GM23338 (cell line): ENCODE results near the gene FBXW2. TPM values are rescaled to one million over a fixed set of nuclear protein-coding genes. Genes with fewer than 3 reads are reported as not detected.

Experiments
- ATAC-seq: fragments of 200-7000 bp; cut with Tn5 transposase; 3 replicates; pipeline ENCODE4 v1.9.1; 2020
- DNase-seq: peaks from one replicate; pipeline ENCODE4 v3.0.0-alpha.2; 2015; ENCODE audit warnings: low spot score
- H2AFZ ChIP-seq: fragments of 200-600 bp; sonication (generic); 2 replicates; pipeline ENCODE4 v1.8.0; 2016; ENCODE audit warnings: antibody characterized with exemption, mild to moderate bottlenecking, moderate library complexity
- H3F3A ChIP-seq: fragments of 200-600 bp; sonication (generic); replicated peaks from 2 replicates; pipeline ENCODE4 v1.8.0; 2017; ENCODE audit warnings: antibody characterized with exemption, mixed run types, low read depth
- H3K27ac ChIP-seq: fragments of 200-600 bp; sonication (generic); 2 replicates; pipeline ENCODE4 v1.6.1; 2016; ENCODE audit warnings: low read depth
- H3K27me3 ChIP-seq: fragments of 200-600 bp; sonication (generic); 2 replicates; pipeline ENCODE4 v1.8.0; 2016; ENCODE audit warnings: mild to moderate bottlenecking, mixed run types, moderate library complexity; ENCODE audit not compliant: insufficient read depth
- H3K36me3 ChIP-seq: fragments of 200-600 bp; sonication (generic); 2 replicates; pipeline ENCODE4 v1.8.0; 2016; ENCODE audit warnings: mild to moderate bottlenecking; ENCODE audit not compliant: insufficient read depth
- H3K4me1 ChIP-seq: fragments of 200-600 bp; sonication (generic); 2 replicates; pipeline ENCODE4 v1.8.0; 2016; ENCODE audit warnings: mild to moderate bottlenecking, moderate library complexity; ENCODE audit not compliant: insufficient read depth
- H3K4me2 ChIP-seq: fragments of 200-600 bp; sonication (generic); 2 replicates; pipeline ENCODE4 v1.7.1; 2017; ENCODE audit warnings: mixed run types
- H3K4me3 ChIP-seq: fragments of 200-600 bp; sonication (generic); 2 replicates; pipeline ENCODE4 v1.6.1; 2016; ENCODE audit warnings: mixed run types
- H3K79me2 ChIP-seq: fragments of 200-600 bp; sonication (generic); replicated peaks from 2 replicates; pipeline ENCODE4 v1.8.0; 2017; ENCODE audit warnings: mild to moderate bottlenecking; ENCODE audit not compliant: insufficient read depth
- H3K9me2 ChIP-seq: fragments of 200-600 bp; sonication (generic); 2 replicates; pipeline ENCODE4 v1.8.0; 2017; ENCODE audit not compliant: insufficient read depth
- H4K20me1 ChIP-seq: fragments of 200-600 bp; sonication (generic); replicated peaks from 2 replicates; pipeline ENCODE4 v1.8.0; 2017; ENCODE audit warnings: mild to moderate bottlenecking; ENCODE audit not compliant: insufficient read depth
- H3K27ac Mint-ChIP-seq: 2 replicates; pipeline ENCODE4 v1.8.0; 2020; ENCODE audit warnings: inconsistent platforms, mild to moderate bottlenecking, moderate library complexity, mixed read lengths
- H3K27me3 Mint-ChIP-seq: 3 replicates; pipeline ENCODE4 v1.8.0; 2022; ENCODE audit warnings: low read depth, mild to moderate bottlenecking, moderate library complexity, mixed read lengths, inconsistent platforms; ENCODE audit not compliant: insufficient read depth, poor library complexity
- H3K36me3 Mint-ChIP-seq: 3 replicates; pipeline ENCODE4 v1.8.0; 2021; ENCODE audit warnings: low read depth, mild to moderate bottlenecking, inconsistent platforms, moderate library complexity, mixed read lengths
- H3K4me1 Mint-ChIP-seq: 3 replicates; pipeline ENCODE4 v1.8.0; 2020; ENCODE audit warnings: mild to moderate bottlenecking, inconsistent platforms, mixed read lengths
- H3K4me3 Mint-ChIP-seq: 3 replicates; pipeline ENCODE4 v1.8.0; 2021; ENCODE audit warnings: moderate library complexity, mild to moderate bottlenecking, inconsistent platforms, mixed read lengths
- H3K9me3 Mint-ChIP-seq: 3 replicates; pipeline ENCODE4 v1.8.0; 2020; ENCODE audit warnings: moderate library complexity, mild to moderate bottlenecking, inconsistent platforms, mixed read lengths
- CREB1 ChIP-seq: fragments of 250-450 bp; sonication (Bioruptor Pico); IDR thresholded peaks from 2 replicates; pipeline ENCODE4 v1.5.0; 2020; ENCODE audit warnings: low read depth, mild to moderate bottlenecking, moderate library complexity
- CTCF ChIP-seq, 2 experiments: fragments of 200-600 bp in 1 of 2; sonication (generic) in 1 of 2; conservative IDR thresholded peaks; 2 replicates each; pipeline versions ENCODE4 v1.5.1 to v1.6.1; 2016 to 2017; ENCODE audit warnings: antibody characterized with exemption in 2 of 2, low read depth in 2 of 2, mild to moderate bottlenecking in 2 of 2, moderate library complexity in 1 of 2
- ETS1 ChIP-seq: IDR thresholded peaks from 2 replicates; pipeline ENCODE4 v1.6.1; 2016; ENCODE audit warnings: antibody characterized with exemption
- EZH2phosphoT487 ChIP-seq: fragments of 200-600 bp; sonication (generic); IDR thresholded peaks from one replicate; pipeline ENCODE4 v1.8.1; 2018; ENCODE audit warnings: antibody characterized with exemption; ENCODE audit not compliant: unreplicated experiment
- JUNB ChIP-seq: IDR thresholded peaks from one replicate; pipeline ENCODE4 v1.6.1; 2016; ENCODE audit warnings: antibody characterized with exemption; ENCODE audit not compliant: unreplicated experiment
- POLR2AphosphoS5 ChIP-seq: IDR thresholded peaks from 2 replicates; pipeline ENCODE4 v1.6.1; 2016; ENCODE audit warnings: antibody characterized with exemption, low read depth
- REST ChIP-seq: IDR thresholded peaks from one replicate; pipeline ENCODE4 v1.6.1; 2018; ENCODE audit warnings: antibody characterized with exemption; ENCODE audit not compliant: unreplicated experiment
- STAT1 ChIP-seq: IDR thresholded peaks from one replicate; pipeline ENCODE4 v1.6.1; 2016; ENCODE audit warnings: antibody characterized with exemption; ENCODE audit not compliant: unreplicated experiment
- ZNF114 ChIP-seq: fragments of 250-450 bp; sonication (Bioruptor Pico); IDR thresholded peaks from 2 replicates; pipeline ENCODE4 v1.5.0; 2020; ENCODE audit warnings: mild to moderate bottlenecking, moderate library complexity
- ZNF331 ChIP-seq: fragments of 250-450 bp; sonication (Bioruptor Pico); IDR thresholded peaks from 2 replicates; pipeline ENCODE4 v1.5.0; 2020; ENCODE audit warnings: low read depth, mild to moderate bottlenecking, moderate library complexity
- ZNF462 ChIP-seq: fragments of 250-450 bp; sonication (Bioruptor Pico); IDR thresholded peaks from 2 replicates; pipeline ENCODE4 v1.5.0; 2020; ENCODE audit warnings: mild to moderate bottlenecking, moderate library complexity
- polyA plus RNA-seq: library from polyadenylated mRNA; unstranded; fragments of >200 nt; fragmentation: Nextera tagmentation; extraction: Ambion mirVana; gene quantifications from 2 replicates; pipeline ENCODE4 v1.2.1, GENCODE V29; 2016
- total RNA-seq: library from RNA; depleted of rRNA; stranded (reverse); fragments of >200 nt; shearing (Covaris generic); gene quantifications from 2 replicates; pipeline ENCODE4 v1.2.3, GENCODE V29; 2014

FBXW2 gene
- total and polyA plus RNA-seq, 2 experiments from 2014 or later = 10.0 to 55.2 TPM

GRCh38 chr9:120833325-120833724, 40.1 kb upstream of the FBXW2 start (continued):
- TF ChIP-seq CTCF (conservative IDR thresholded peaks at IDR 0.05; ENCODE audit: low read depth in 2 of 2) (no peak), STAT1 (no peak), ETS1 (no peak), ZNF114 (no peak), EZH2phosphoT487 (no peak), JUNB (no peak), ZNF331 (CRISPR knock-in tag) (no peak)

GRCh38 chr9:120832807-120833206, 39.6 kb upstream of the FBXW2 start:
- no peak for ATAC-seq

More at GRCh38 chr9:120832807-120833206, 39.6 kb upstream of the FBXW2 start:
- H3K9me2 ChIP-seq = no peaks in the 10 kb centered on the region
- Mint-ChIP-seq H3K36me3 (peaks cover 49% of the 10 kb centered on the region), H3K27me3 (peaks cover 2% of the 10 kb centered on the region), H3K4me3 (no peak overlapping the region), H3K27ac (no peak overlapping the region), H3K4me1 (peaks cover 9% of the 10 kb centered on the region; the same call in 2 of the 3 replicates), H3K9me3 (no peaks in the 10 kb centered on the region)
- H3K27me3 ChIP-seq = no peaks in the 10 kb centered on the region
- peaks cover 18% of the 10 kb centered on the region; the same call in 1 of the 2 replicates for H4K20me1 ChIP-seq
- H3K79me2 ChIP-seq = peaks cover 30% of the 10 kb centered on the region
- peaks cover 6% of the 10 kb centered on the region; the same call in 1 of the 2 replicates for H3K4me1 ChIP-seq
- no peak overlapping the region for H3K4me3 ChIP-seq
- peak overlapping the region; percentile 57; the same call in 1 of the 2 replicates for H3K27ac ChIP-seq
- no peak overlapping the region for H3K4me2 ChIP-seq
- H3F3A ChIP-seq = no peaks in the 10 kb centered on the region; the same call in 1 of the 2 replicates
- no peak for TF ChIP-seq CREB1 (CRISPR knock-in tag)
- TF ChIP-seq ETS1 = no peak
- TF ChIP-seq ZNF331 (CRISPR knock-in tag) = no peak
- TF ChIP-seq ZNF462 = no peak
- no peak for TF ChIP-seq REST
- TF ChIP-seq ZNF114 = no peak
- no peak for TF ChIP-seq STAT1
- TF ChIP-seq POLR2AphosphoS5 = no peak
- TF ChIP-seq EZH2phosphoT487 = no peak
- peaks cover 41% of the 10 kb centered on the region for H3K36me3 ChIP-seq
- no peak overlapping the region for H2AFZ ChIP-seq
- DNase-seq = no peak
